ENCODE results near the gene TNNI2. TPM values are rescaled to one million over a fixed set of nuclear protein-coding genes. Genes with fewer than 3 reads are reported as not detected.
A peak's percentile ranks its signal among the peaks of the same experiment; 100 is the strongest.

TNNI2 gene
- total RNA-seq, 2 donors from 2014 or later: 1.2 TPM

- Mint-ChIP-seq H3K9me3 (no peaks in the 10 kb centered on the region), H3K4me3 (no peak overlapping the region), H3K27me3 (ENCODE audit: low read depth) (peaks cover 8% of the 10 kb centered on the region), H3K27ac (no peak overlapping the region), H3K4me1 (ENCODE audit: low read depth) (peaks cover 33% of the 10 kb centered on the region), H3K36me3 (ENCODE audit: insufficient read depth in 2 of 2) (no peaks in the 10 kb centered on the region)
- no peak for DNase-seq
- ATAC-seq (replicated peaks in 1 of 2): no peak
Measured at GRCh38 chr11:1840780-1841480, 2.1 kb downstream of the TNNI2 start.

GRCh38 chr11:1841511-1842148 is 2.8 kb downstream of the TNNI2 start:
- ATAC-seq (replicated peaks in 1 of 2) (no peak), DNase-seq (no peak)
- Mint-ChIP-seq H3K9me3 (no peaks in the 10 kb centered on the region), H3K36me3 (ENCODE audit: insufficient read depth in 2 of 2) (no peaks in the 10 kb centered on the region), H3K27ac (no peak overlapping the region), H3K27me3 (ENCODE audit: low read depth) (peaks cover 8% of the 10 kb centered on the region), H3K4me3 (no peak overlapping the region), H3K4me1 (ENCODE audit: low read depth) (peaks cover 40% of the 10 kb centered on the region)

- Mint-ChIP-seq H3K9me3 (no peaks in the 10 kb centered on the region), H3K27me3 (ENCODE audit: low read depth) (peaks cover 8% of the 10 kb centered on the region), H3K4me3 (no peak overlapping the region), H3K27ac (no peak overlapping the region), H3K4me1 (ENCODE audit: low read depth) (peaks cover 44% of the 10 kb centered on the region), H3K36me3 (ENCODE audit: insufficient read depth in 2 of 2) (no peaks in the 10 kb centered on the region)
- DNase-seq (no peak), ATAC-seq (replicated peaks in 1 of 2) (no peak)
Measured at GRCh38 chr11:1842149-1843097, 3.6 kb downstream of the TNNI2 start.

DNA sequence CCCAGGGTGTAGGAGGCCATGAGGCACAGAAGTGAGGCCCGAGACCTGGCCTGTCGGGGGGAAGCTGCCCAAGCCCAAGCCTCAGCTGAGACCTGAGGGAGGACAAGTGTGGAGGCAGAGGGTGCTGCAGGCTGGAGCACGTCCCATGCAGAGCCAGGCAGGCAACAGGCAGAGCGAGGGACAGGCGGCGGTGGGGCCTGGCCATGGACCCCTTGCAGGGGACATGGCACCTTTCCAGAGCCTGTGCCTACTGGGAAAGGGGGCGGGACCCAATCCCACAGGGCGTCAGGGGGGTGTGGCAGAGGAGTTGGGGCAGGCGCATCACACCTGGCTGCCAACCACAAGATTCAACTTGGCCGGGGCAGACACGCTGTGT is 4.3 kb downstream of the TNNI2 start:
- DNase-seq (no peak), ATAC-seq (replicated peaks in 1 of 2) (no peak)
- Mint-ChIP-seq H3K27me3 (ENCODE audit: low read depth) (peaks cover 8% of the 10 kb centered on the region), H3K4me3 (peak overlapping the region in 1 of 2 donors; percentile 65), H3K27ac (no peak overlapping the region), H3K36me3 (ENCODE audit: insufficient read depth in 2 of 2) (no peaks in the 10 kb centered on the region), H3K4me1 (ENCODE audit: low read depth) (peaks cover 44% of the 10 kb centered on the region), H3K9me3 (no peaks in the 10 kb centered on the region)

GRCh38 chr11:1843796-1844195 is 5.0 kb downstream of the TNNI2 start:
- ATAC-seq (replicated peaks in 1 of 2) (no peak), DNase-seq (no peak)
- Mint-ChIP-seq H3K4me3 (peak overlapping the region; percentile 4 to 65), H3K27ac (peak overlapping the region; percentile 1), H3K9me3 (no peaks in the 10 kb centered on the region), H3K4me1 (ENCODE audit: low read depth) (peaks cover 49% of the 10 kb centered on the region), H3K27me3 (ENCODE audit: low read depth) (peaks cover 8% of the 10 kb centered on the region), H3K36me3 (ENCODE audit: insufficient read depth in 2 of 2) (no peaks in the 10 kb centered on the region)

GRCh38 chr11:1844221-1845094 is 5.7 kb downstream of the TNNI2 start:
- H3K27ac Mint-ChIP-seq: peak overlapping the region; percentile 92
- H3K4me3 Mint-ChIP-seq: peak overlapping the region; percentile 65 to 81
- no peaks in the 10 kb centered on the region for H3K36me3 Mint-ChIP-seq (ENCODE audit: insufficient read depth in 2 of 2)
- DNase-seq (peak; percentile 42 to 70), ATAC-seq (replicated peaks in 1 of 2) (peak; percentile 25 to 76)
- H3K4me1 Mint-ChIP-seq (ENCODE audit: low read depth): peaks cover 55% of the 10 kb centered on the region
- H3K27me3 Mint-ChIP-seq (ENCODE audit: low read depth): peaks cover 8% of the 10 kb centered on the region
- no peaks in the 10 kb centered on the region for H3K9me3 Mint-ChIP-seq

GRCh38 chr11:1845095-1845429 is 6.3 kb downstream of the TNNI2 start:
- H3K4me3 Mint-ChIP-seq: peak overlapping the region; percentile 65 to 81
- H3K4me1 Mint-ChIP-seq (ENCODE audit: low read depth): peaks cover 55% of the 10 kb centered on the region
- peak overlapping the region; percentile 92 for H3K27ac Mint-ChIP-seq
- ATAC-seq (replicated peaks in 1 of 2): no peak
- H3K36me3 Mint-ChIP-seq (ENCODE audit: insufficient read depth in 2 of 2): no peaks in the 10 kb centered on the region
- H3K27me3 Mint-ChIP-seq (ENCODE audit: low read depth): peaks cover 8% of the 10 kb centered on the region
- H3K9me3 Mint-ChIP-seq: no peaks in the 10 kb centered on the region
- DNase-seq: no peak

GRCh38 chr11:1845561-1846452 is 7.0 kb downstream of the TNNI2 start:
- Mint-ChIP-seq H3K27ac (peak overlapping the region; percentile 92), H3K27me3 (ENCODE audit: low read depth) (peaks cover 8% of the 10 kb centered on the region), H3K9me3 (no peaks in the 10 kb centered on the region), H3K4me3 (peak overlapping the region; percentile 65 to 81), H3K4me1 (ENCODE audit: low read depth) (peaks cover 63% of the 10 kb centered on the region), H3K36me3 (ENCODE audit: insufficient read depth in 2 of 2) (no peaks in the 10 kb centered on the region)
- DNase-seq (peak in 1 of 2 donors; percentile 53), ATAC-seq (replicated peaks in 1 of 2) (peak; percentile 58 to 75)

DNA sequence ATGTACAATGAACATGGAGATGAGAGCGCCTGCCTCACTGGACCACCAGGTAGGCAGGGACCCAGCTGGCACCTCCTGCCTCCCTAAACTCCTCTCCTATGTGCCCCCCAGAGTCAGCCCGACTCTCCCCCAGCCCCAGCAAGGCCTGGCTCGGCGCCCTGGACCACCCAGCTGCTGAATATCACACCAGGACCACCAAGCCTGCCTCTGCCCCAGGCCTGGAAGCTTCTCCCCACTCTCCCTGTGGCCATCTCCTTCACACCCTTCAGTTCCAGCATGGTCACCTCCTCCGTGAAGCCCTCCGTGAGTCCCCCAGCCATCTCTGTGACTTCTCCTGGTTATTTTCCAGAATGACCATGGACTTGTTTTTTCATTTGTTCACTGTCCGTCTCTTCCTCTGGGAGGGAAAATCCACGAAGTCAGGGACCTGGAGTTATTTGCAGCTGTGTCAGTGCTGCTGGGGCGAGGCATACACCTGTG is 7.7 kb downstream of the TNNI2 start:
- Mint-ChIP-seq H3K4me3 (peak overlapping the region in 1 of 2 donors; percentile 2), H3K4me1 (ENCODE audit: low read depth) (peaks cover 69% of the 10 kb centered on the region), H3K27me3 (ENCODE audit: low read depth) (peaks cover 8% of the 10 kb centered on the region), H3K27ac (peak overlapping the region; percentile 24), H3K36me3 (ENCODE audit: insufficient read depth in 2 of 2) (no peaks in the 10 kb centered on the region), H3K9me3 (no peaks in the 10 kb centered on the region)
- no peak for ATAC-seq (replicated peaks in 1 of 2)
- DNase-seq: no peak

DNA sequence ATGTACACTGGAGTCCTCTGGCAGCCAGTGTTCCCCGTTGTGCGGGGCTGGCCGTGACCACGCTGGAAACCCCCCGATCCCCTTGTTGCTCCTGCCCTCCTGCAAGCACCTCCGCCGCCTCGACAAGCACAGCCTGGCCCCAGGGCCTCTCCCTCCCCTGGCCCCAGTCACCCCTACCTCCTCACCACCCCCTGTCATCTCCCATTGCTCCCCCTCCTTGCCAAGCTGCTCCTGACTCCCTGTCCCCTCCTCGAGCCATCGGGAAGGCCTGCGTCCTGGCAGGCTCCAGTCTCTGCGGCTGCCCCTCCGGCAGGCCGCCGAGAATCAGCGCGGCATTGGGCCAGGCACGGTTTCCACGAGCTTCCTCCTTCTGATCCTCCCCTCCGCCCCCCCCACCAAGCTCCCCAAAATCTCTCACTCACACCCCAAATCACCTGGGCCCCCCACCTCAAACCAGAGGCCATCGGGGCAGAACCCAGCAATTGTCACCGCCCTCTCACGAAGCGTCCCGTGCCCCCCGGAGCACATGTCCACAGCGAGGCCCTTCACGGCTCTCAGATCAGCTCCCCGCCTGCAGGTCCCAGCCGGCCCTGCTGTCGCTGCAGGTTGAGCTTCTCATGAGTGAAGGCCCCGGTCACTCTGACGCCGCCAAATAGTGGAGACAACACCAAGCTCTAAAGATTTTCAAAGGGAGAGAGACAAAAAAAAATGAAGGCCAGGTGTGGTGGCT is 8.4 kb downstream of the TNNI2 start:
- no peak overlapping the region for H3K27ac Mint-ChIP-seq
- peaks cover 76% of the 10 kb centered on the region for H3K4me1 Mint-ChIP-seq (ENCODE audit: low read depth)
- no peak for DNase-seq

GRCh38 chr11:1847926-1848639 is 9.3 kb downstream of the TNNI2 start:
- Mint-ChIP-seq H3K27ac (peak overlapping the region; percentile 35), H3K4me1 (ENCODE audit: low read depth) (peaks cover 85% of the 10 kb centered on the region), H3K36me3 (ENCODE audit: insufficient read depth in 2 of 2) (peaks cover 2% of the 10 kb centered on the region in 2 donors), H3K4me3 (no peak overlapping the region), H3K9me3 (no peaks in the 10 kb centered on the region), H3K27me3 (ENCODE audit: low read depth) (peaks cover 8% of the 10 kb centered on the region)
- ATAC-seq (replicated peaks in 1 of 2) (no peak), DNase-seq (no peak)

More for the DNA sequence above, 8.4 kb downstream of the TNNI2 start:
- Mint-ChIP-seq H3K36me3 (ENCODE audit: insufficient read depth in 2 of 2) (no peaks in the 10 kb centered on the region), H3K27me3 (ENCODE audit: low read depth) (peaks cover 8% of the 10 kb centered on the region), H3K4me3 (peak overlapping the region in 1 of 2 donors; percentile 2), H3K9me3 (no peaks in the 10 kb centered on the region)
- ATAC-seq (replicated peaks in 1 of 2): no peak
